HT1080 (cell line): Measurements from ENCODE around the gene KCTD20. TPM values are rescaled to one million over a fixed set of nuclear protein-coding genes. Genes with fewer than 3 reads are reported as not detected.

Source experiments
- DNase-seq: peaks from one replicate; pipeline ENCODE4 v3.0.0-alpha.2; 2015; ENCODE audit warnings: low read depth
- small RNA-seq: library from RNA; depleted of rRNA; stranded (forward); fragments of <200 nt; gene quantifications from one replicate; pipeline ENCODE3, GENCODE V24; 2014
- total RNA-seq: library from RNA; depleted of rRNA; stranded (reverse); fragments of >200 nt; shearing (Covaris generic); gene quantifications from 2 replicates; pipeline ENCODE4 v1.2.3, GENCODE V29; 2014; rRNA removed

KCTD20 gene
- total RNA-seq, 1 experiment from 2014 or later: 29.9 TPM

- DNase-seq: no peak
Measured at GRCh38 chr6:36525346-36525745, 82.5 kb downstream of the KCTD20 start.

GRCh38 chr6:36526066-36526465 lies 83.3 kb downstream of the KCTD20 start:
- no peak for DNase-seq

- DNase-seq: no peak
Measured at GRCh38 chr6:36533321-36533720, 90.5 kb downstream of the KCTD20 start.

- no peak for DNase-seq
Measured at GRCh38 chr6:36536873-36537547, 94.2 kb downstream of the KCTD20 start.

- no peak for DNase-seq
Measured at GRCh38 chr6:36539814-36540568, 97.2 kb downstream of the KCTD20 start.

Small RNA genes within 50 kb of the gene (small RNA-seq; reads per million reads assigned to genes)
- not detected for gene RN7SL502P

Other genes with a start within 250 kb of the KCTD20 start
- 11.9 and 15.8 TPM in 2 replicates for gene BRPF3, start 246.3 kb upstream of the KCTD20 start, total RNA-seq
- gene PNPLA1, start 172.9 kb upstream of the KCTD20 start, total RNA-seq: 0.03 TPM in 1 of 2 replicates, not detected in the other
- gene BNIP5, start 106.1 kb upstream of the KCTD20 start, total RNA-seq: not detected in 2 replicates
- not detected in 2 replicates for gene ETV7, start 55.3 kb upstream of the KCTD20 start, total RNA-seq
- not detected in 2 replicates for gene PXT1, start 146 bp upstream of the KCTD20 start, total RNA-seq
- gene STK38, start 104.5 kb downstream of the KCTD20 start, total RNA-seq: 8.3 and 9.1 TPM in 2 replicates
- gene SRSF3, start 151.4 kb downstream of the KCTD20 start, total RNA-seq: 335 and 412 TPM in 2 replicates
- 151 and 200 TPM in 2 replicates for gene CDKN1A, start 235.7 kb downstream of the KCTD20 start, total RNA-seq